GM12892 (cell line): ENCODE results near the gene TFF2.

Experiments used
- DNase-seq: peaks from one replicate; pipeline ENCODE4 v3.0.0; 2011; ENCODE audit not compliant: insufficient read length
- FAIRE-seq: peaks from 2 replicates; lab custom pipeline; 2011; peaks lifted over from hg19 to GRCh38; lab: Jason Lieb, UNC
- POLR2A ChIP-seq: IDR thresholded peaks from 2 replicates; pipeline ENCODE4 v1.6.1; 2011; ENCODE audit warnings: low read depth, low read length, control low read depth
- POLR2AphosphoS5 ChIP-seq: IDR thresholded peaks from 2 replicates; pipeline ENCODE4 v1.6.1; 2011; ENCODE audit warnings: low read depth, low read length, control low read depth
- TAF1 ChIP-seq: IDR thresholded peaks from 2 replicates; pipeline ENCODE4 v1.6.1; 2011; ENCODE audit warnings: low read depth, mild to moderate bottlenecking, control low read depth, low read length, borderline replicate concordance

The TFF2 gene

DNA sequence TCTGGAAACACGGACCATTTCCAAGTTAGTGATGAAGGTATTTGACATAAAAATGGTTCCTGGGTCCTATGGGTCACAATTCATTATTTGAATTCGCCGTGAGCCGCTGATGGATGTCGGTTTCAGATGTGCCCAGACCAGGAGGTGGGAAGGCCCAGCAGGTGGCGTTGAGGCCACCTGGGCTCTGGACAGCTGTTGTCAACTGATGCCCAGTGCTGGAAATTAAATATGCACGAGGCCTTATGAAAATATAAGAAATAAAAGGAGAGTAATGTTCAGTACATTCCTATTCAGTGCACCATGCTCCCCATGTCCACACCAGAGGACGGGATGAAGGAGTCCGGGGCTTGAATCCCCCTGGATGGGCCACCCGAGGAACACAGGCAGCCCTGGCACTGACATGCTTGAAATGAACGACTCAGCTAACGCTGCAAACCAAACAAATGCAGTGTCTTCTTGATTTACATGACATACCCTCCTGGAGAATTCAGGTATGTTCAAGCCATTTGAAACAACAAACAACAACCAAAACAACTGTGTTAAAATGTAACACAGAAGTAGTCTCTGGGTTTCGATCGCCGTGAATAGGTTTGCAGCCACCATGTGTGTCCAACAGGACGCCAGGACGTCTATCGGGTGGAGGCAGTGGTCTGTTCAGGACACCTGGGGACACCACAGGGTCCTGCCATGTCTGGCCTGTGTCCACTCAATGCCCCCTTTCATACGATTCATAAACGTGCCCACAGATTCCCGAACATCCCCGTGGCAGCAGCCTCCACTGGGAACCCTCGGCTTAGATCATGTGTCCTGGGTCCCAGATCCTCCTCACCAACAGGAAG, 41.7 kb downstream of the TFF2 start:
- FAIRE-seq: peak; percentile 21
- DNase-seq: no peak
- TF ChIP-seq POLR2A: no peak
- TF ChIP-seq POLR2AphosphoS5: no peak
- no peak for TF ChIP-seq TAF1

GRCh38 chr21:42308161-42308913, 42.5 kb downstream of the TFF2 start:
- TF ChIP-seq POLR2AphosphoS5 (no peak), POLR2A (no peak), TAF1 (no peak)
- FAIRE-seq: no peak
- DNase-seq: no peak

DNA sequence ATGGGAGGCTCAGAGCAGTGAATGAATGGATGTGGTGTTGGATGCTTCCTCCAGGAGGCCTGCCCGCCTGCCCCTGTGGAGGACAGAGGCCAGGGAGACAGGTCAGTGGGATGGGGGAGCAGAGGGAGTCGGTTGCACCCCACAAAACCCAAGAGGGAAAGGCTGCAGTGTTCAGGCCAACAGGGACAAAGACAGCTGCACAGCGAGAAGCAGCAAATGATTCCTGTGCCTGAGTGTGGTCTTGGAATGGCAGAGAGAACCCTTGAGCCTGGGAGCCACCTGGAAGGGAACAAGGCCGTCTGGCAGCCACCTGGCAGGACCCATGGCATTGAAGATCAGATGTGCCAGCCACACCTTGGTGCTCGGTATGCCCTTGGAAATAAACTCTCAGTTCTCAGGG, 43.7 kb downstream of the TFF2 start:
- no peak for DNase-seq
- FAIRE-seq: no peak
- no peak for TF ChIP-seq TAF1
- TF ChIP-seq POLR2A: no peak
- TF ChIP-seq POLR2AphosphoS5: no peak

DNA sequence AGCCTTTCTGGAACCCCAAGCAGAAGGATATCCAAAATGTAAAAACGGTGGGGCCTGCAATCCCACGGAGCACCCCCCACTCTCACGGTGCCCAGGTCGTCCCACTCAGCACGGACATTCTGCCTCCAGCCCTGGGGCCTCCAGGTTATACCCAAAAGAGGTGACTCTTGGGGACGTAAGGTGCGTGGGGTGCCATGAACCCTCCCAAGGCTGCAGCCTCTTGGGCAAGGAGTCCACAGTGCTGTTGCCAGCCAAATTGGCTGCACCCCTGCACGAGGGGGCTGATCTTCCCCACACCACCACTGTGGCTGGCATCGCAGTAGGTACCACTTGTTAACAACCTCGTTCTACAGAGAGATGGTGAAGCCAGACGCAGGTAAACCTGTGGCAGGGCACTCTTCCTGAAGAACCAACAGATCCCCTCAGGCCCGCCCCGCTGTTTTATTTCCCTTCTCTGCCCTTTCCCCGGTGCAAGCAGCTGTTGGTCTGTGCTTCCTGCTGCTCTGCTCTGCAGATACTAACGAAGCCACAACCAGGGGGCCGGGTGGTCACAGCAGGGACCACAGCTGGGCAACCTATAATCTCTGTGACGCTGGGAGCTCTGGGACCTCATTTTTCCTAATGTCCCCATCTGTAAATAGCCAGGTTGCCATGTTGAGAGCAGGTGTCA, 44.3 kb downstream of the TFF2 start:
- peak; percentile 21 for FAIRE-seq
- TF ChIP-seq TAF1 (no peak), POLR2A (no peak), POLR2AphosphoS5 (no peak)
- DNase-seq: no peak

DNA sequence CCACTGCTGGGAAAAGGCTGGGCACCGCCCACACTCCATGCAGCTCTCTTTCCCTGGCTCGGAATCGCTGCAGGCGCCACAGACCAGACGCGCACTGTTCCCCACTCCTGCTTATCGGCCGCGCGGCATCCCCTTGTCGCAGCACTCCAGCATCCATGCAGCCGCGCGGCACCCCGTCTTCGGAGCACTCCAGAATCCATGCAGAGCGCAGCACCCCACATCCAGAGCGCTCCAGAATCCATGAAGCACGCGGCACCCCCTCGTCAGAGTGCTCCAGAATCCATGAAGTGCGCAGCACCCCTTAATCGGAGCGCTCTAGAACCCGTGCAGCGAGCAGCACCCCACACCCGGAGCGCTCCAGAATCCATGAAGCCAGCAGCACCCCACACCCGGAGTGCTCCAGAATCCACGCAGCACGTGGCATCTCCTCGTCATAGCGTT, 45.1 kb downstream of the TFF2 start:
- TF ChIP-seq POLR2AphosphoS5: no peak
- no peak for TF ChIP-seq TAF1
- no peak for TF ChIP-seq POLR2A
- no peak for FAIRE-seq
- DNase-seq: no peak

- TF ChIP-seq POLR2AphosphoS5 (no peak), POLR2A (no peak), TAF1 (no peak)
- no peak for DNase-seq
- FAIRE-seq: no peak
Measured at GRCh38 chr21:42304556-42305454, 46.0 kb downstream of the TFF2 start.

- FAIRE-seq: no peak
- no peak for DNase-seq
- TF ChIP-seq TAF1 (no peak), POLR2A (no peak), POLR2AphosphoS5 (no peak)
Measured at GRCh38 chr21:42303443-42303842, 47.4 kb downstream of the TFF2 start.

DNA sequence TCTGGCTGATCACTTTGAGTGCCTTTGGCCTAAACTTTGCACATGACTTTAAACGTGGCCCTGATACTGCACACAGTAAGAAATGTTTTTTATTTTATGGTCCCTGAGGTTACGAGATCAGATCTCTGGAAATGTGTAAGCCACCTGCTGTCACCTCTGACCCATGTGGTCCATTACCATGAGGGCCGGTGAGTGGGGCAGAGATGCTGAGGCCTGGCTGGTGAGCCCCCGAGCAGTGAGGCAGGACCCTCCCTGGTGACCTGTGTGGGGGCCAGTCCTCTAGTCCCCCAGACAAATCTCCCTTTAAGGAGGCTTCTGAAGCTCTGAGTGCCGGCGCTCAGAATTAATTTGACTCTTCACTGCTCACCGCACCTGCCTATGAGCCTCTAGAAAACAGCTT, 48.0 kb downstream of the TFF2 start:
- DNase-seq: no peak
- no peak for FAIRE-seq
- TF ChIP-seq POLR2A (no peak), POLR2AphosphoS5 (no peak), TAF1 (no peak)

DNA sequence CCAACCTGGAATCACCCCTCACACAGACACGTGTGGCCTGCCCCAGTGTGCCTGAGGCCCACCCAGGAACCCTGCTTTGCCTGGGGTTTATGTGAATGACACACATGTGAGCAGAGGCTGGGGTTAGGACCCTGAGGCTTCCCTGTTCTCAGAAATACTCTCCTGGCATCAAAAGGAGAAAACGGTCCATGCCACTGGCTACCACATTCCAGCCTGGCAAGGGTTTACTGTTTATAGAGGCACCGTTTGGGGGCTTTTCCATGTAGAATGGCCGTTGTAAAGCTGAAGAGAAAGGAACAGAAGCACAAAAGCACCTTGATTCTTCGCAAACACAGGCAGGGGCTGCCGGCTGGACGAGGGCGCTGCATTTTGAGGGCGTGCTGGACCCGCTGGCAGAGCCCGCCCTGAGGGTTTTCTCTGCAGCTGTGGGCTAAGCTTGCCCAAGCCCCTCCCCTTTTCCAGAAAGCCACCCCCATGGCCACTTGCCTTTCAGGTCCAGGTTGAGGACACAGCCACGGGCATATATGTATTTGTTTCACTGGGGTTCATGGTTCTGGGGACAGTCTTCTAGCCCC, 48.6 kb downstream of the TFF2 start:
- FAIRE-seq (no peak), DNase-seq (no peak)
- TF ChIP-seq POLR2A: no peak
- TF ChIP-seq POLR2AphosphoS5: no peak
- TF ChIP-seq TAF1: no peak
